Measurements from ENCODE around the gene CREB3L2. TPM values are rescaled to one million over a fixed set of nuclear protein-coding genes. Genes with fewer than 3 reads are reported as not detected.

CREB3L2 gene
- total and polyA plus RNA-seq, 2 experiments from 2014 or later: 37.6 to 38.3 TPM

- H3K9me3 ChIP-seq (ENCODE audit: low read depth): peaks cover 5% of the 10 kb centered on the region
- no peaks in the 10 kb centered on the region for H3K27me3 ChIP-seq
- no peak overlapping the region for H3K4me2 ChIP-seq
- H3K4me3 ChIP-seq: no peak overlapping the region
- H3K27ac ChIP-seq: no peak overlapping the region
- no peaks in the 10 kb centered on the region for H3K36me3 ChIP-seq (replicated peaks; ENCODE audit: insufficient read depth, low read depth)
- H4K20me1 ChIP-seq (ENCODE audit: insufficient read depth, poor library complexity, severe bottlenecking): no peaks in the 10 kb centered on the region
- TF ChIP-seq CTCF (IDR thresholded peaks at IDR 0.05; ENCODE audit: poor library complexity): no peak
- no peak for TF ChIP-seq EZH2phosphoT487 (IDR thresholded peaks at IDR 0.05; ENCODE audit: low read depth, severe bottlenecking, unreplicated experiment)
- no peak for TF ChIP-seq EZH2 (IDR thresholded peaks at IDR 0.05; ENCODE audit: borderline replicate concordance)
- no peak for DNase-seq (ENCODE audit: low spot score)
- no peaks in the 10 kb centered on the region for H3K9me2 ChIP-seq (replicated peaks; ENCODE audit: insufficient read depth)
- H3K4me1 ChIP-seq (ENCODE audit: insufficient read depth): no peaks in the 10 kb centered on the region
- H2AFZ ChIP-seq: no peak overlapping the region
- no peaks in the 10 kb centered on the region for H3K79me2 ChIP-seq
These were observed 131.2 kb downstream of the CREB3L2 start for GRCh38 chr7:137870684-137871083.

- no peaks in the 10 kb centered on the region for H3K27me3 ChIP-seq
- H3K79me2 ChIP-seq: no peaks in the 10 kb centered on the region
- H3K4me2 ChIP-seq: no peak overlapping the region
- H3K27ac ChIP-seq: no peak overlapping the region
- H4K20me1 ChIP-seq (ENCODE audit: insufficient read depth, poor library complexity, severe bottlenecking): no peaks in the 10 kb centered on the region
- no peaks in the 10 kb centered on the region for H3K9me2 ChIP-seq (replicated peaks; ENCODE audit: insufficient read depth)
- WGBS (ENCODE audit: low lambda C conversion rate, missing lambda C conversion rate): 90% methylated on average over 1 of the region's 1 CpG
- no peaks in the 10 kb centered on the region for H3K4me1 ChIP-seq (ENCODE audit: insufficient read depth)
- TF ChIP-seq CTCF (IDR thresholded peaks at IDR 0.05; ENCODE audit: poor library complexity) (no peak), EZH2 (IDR thresholded peaks at IDR 0.05; ENCODE audit: borderline replicate concordance) (no peak), EZH2phosphoT487 (IDR thresholded peaks at IDR 0.05; ENCODE audit: low read depth, severe bottlenecking, unreplicated experiment) (no peak)
- H2AFZ ChIP-seq: no peak overlapping the region
- no peaks in the 10 kb centered on the region for H3K36me3 ChIP-seq (replicated peaks; ENCODE audit: insufficient read depth, low read depth)
- DNase-seq (ENCODE audit: low spot score): no peak
- H3K9me3 ChIP-seq (ENCODE audit: low read depth): peaks cover 5% of the 10 kb centered on the region
- no peak overlapping the region for H3K4me3 ChIP-seq
These were observed 131.8 kb downstream of the CREB3L2 start for GRCh38 chr7:137870078-137870477.

GRCh38 chr7:137869260-137869659 lies 132.6 kb downstream of the CREB3L2 start:
- Histone ChIP-seq H3K4me1 (ENCODE audit: insufficient read depth) (no peaks in the 10 kb centered on the region), H3K4me3 (no peak overlapping the region), H3K4me2 (no peak overlapping the region), H3K27ac (no peak overlapping the region), H3K79me2 (no peaks in the 10 kb centered on the region), H3K9me3 (ENCODE audit: low read depth) (peaks cover 5% of the 10 kb centered on the region), H3K9me2 (replicated peaks; ENCODE audit: insufficient read depth) (no peaks in the 10 kb centered on the region), H2AFZ (no peak overlapping the region), H3K27me3 (no peaks in the 10 kb centered on the region), H3K36me3 (replicated peaks; ENCODE audit: insufficient read depth, low read depth) (no peaks in the 10 kb centered on the region), H4K20me1 (ENCODE audit: insufficient read depth, poor library complexity, severe bottlenecking) (no peaks in the 10 kb centered on the region)
- DNase-seq (ENCODE audit: low spot score): no peak
- TF ChIP-seq EZH2 (IDR thresholded peaks at IDR 0.05; ENCODE audit: borderline replicate concordance) (no peak), EZH2phosphoT487 (IDR thresholded peaks at IDR 0.05; ENCODE audit: low read depth, severe bottlenecking, unreplicated experiment) (no peak), CTCF (IDR thresholded peaks at IDR 0.05; ENCODE audit: poor library complexity) (no peak)
- WGBS (ENCODE audit: low lambda C conversion rate, missing lambda C conversion rate): 100% methylated on average over 3 of the region's 3 CpGs

GRCh38 chr7:137867289-137867688 lies 134.6 kb downstream of the CREB3L2 start:
- H3K9me3 ChIP-seq (ENCODE audit: low read depth): peaks cover 5% of the 10 kb centered on the region
- no peak for DNase-seq (ENCODE audit: low spot score)
- no peak overlapping the region for H3K4me2 ChIP-seq
- no peaks in the 10 kb centered on the region for H3K27me3 ChIP-seq
- TF ChIP-seq CTCF (IDR thresholded peaks at IDR 0.05; ENCODE audit: poor library complexity): no peak
- no peak for TF ChIP-seq EZH2 (IDR thresholded peaks at IDR 0.05; ENCODE audit: borderline replicate concordance)
- TF ChIP-seq EZH2phosphoT487 (IDR thresholded peaks at IDR 0.05; ENCODE audit: low read depth, severe bottlenecking, unreplicated experiment): no peak
- no peaks in the 10 kb centered on the region for H3K9me2 ChIP-seq (replicated peaks; ENCODE audit: insufficient read depth)
- no peaks in the 10 kb centered on the region for H3K79me2 ChIP-seq
- H3K27ac ChIP-seq: no peak overlapping the region
- 97% methylated on average over 3 of the region's 3 CpGs for WGBS (ENCODE audit: low lambda C conversion rate, missing lambda C conversion rate)
- no peaks in the 10 kb centered on the region for H3K4me1 ChIP-seq (ENCODE audit: insufficient read depth)
- no peaks in the 10 kb centered on the region for H3K36me3 ChIP-seq (replicated peaks; ENCODE audit: insufficient read depth, low read depth)
- H2AFZ ChIP-seq: no peak overlapping the region
- no peak overlapping the region for H3K4me3 ChIP-seq
- H4K20me1 ChIP-seq (ENCODE audit: insufficient read depth, poor library complexity, severe bottlenecking): no peaks in the 10 kb centered on the region

Measured in hepatocyte (in vitro differentiated cells).